Measurements from ENCODE around the gene GPX2. TPM values are rescaled to one million over a fixed set of nuclear protein-coding genes. Genes with fewer than 3 reads are reported as not detected.

GPX2 gene
- total RNA-seq, 2 experiments from 2014 or later, result not detected

DNA sequence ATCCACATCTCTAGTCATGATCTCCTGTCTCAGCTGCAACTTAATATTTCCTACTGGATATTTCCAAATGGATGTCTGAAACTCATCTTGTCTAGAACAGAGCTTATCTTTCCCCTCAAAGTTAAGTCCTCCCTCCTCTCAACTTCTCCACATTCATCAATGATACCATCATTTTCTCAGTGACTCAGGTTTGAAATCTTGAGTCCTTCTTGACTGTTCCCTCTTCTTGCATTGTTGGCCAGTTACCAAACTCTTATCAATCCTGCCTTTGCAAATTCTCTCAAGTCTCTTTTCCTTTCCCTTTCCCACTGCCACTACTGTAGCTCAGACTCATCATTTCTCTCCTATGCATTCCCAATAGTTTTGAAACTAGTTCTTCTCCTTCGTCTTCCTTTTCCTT is 42.6 kb downstream of the GPX2 start:
- H3K4me1 Mint-ChIP-seq (ENCODE audit: low read depth), result no peaks in the 10 kb centered on the region
- no peak overlapping the region for H3K27ac Mint-ChIP-seq
- no peaks in the 10 kb centered on the region for H3K36me3 Mint-ChIP-seq
- no peaks in the 10 kb centered on the region for H3K9me3 Mint-ChIP-seq
- no peak for DNase-seq
- ChIA-PET CTCF (interaction anchor here (1.1 to 2.9 kb wide), 3 partner anchors 9 to 77 kb away, joined by 3 to 22 read pairs (median 15); no protein-coding TSS in a partner anchor), POLR2A (no interaction called here)
- intact Hi-C loops (cut with micrococcal nuclease), result no loop called here
- peaks cover 3% of the 10 kb centered on the region for H3K27me3 Mint-ChIP-seq
- no peak overlapping the region for H3K4me3 Mint-ChIP-seq

DNA sequence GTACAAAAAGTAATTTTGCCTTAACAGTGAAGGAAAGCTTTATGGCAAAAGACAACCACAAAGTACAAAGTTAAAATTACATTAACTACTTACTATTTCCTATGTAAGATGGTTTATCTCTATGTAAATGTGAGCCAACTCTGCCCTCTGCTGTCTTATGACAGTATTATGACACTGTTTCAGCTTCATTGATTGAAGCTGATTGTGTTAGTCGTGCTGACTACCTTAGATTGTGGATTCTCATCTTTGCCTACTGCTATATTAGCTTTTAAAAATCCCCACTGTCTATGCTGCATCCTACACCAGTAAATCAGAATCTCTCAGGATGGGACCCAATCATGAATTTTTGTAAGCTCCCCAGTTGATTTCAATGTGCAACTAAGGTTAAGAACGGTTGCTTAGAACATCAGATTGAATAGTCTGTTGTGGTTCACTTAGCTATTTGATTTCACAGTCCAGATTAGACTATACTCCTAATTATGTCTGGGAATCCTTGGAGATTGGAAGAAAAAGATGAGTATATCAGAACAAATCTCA is 50.6 kb downstream of the GPX2 start:
- ChIA-PET POLR2A (interaction anchor here (0.8 to 2.1 kb wide), 2 partner anchors 56 to 69 kb away, joined by 3 to 7 read pairs; no protein-coding TSS in a partner anchor), CTCF (interaction anchor here (0.6 to 8.2 kb wide), 69 partner anchors 9 to 427 kb away, joined by 3 to 288 read pairs (median 4); partner anchors contain the start of genes FNTB and SPTB)
- Mint-ChIP-seq H3K9me3 (no peaks in the 10 kb centered on the region), H3K36me3 (no peaks in the 10 kb centered on the region), H3K27me3 (no peaks in the 10 kb centered on the region), H3K4me3 (no peak overlapping the region), H3K4me1 (ENCODE audit: low read depth) (no peaks in the 10 kb centered on the region), H3K27ac (no peak overlapping the region)
- no peak for DNase-seq
- intact Hi-C loops (cut with micrococcal nuclease), result loop anchor here (5.0 kb wide), 3 partner anchors 70 to 220 kb away; no protein-coding TSS in a partner anchor

DNA sequence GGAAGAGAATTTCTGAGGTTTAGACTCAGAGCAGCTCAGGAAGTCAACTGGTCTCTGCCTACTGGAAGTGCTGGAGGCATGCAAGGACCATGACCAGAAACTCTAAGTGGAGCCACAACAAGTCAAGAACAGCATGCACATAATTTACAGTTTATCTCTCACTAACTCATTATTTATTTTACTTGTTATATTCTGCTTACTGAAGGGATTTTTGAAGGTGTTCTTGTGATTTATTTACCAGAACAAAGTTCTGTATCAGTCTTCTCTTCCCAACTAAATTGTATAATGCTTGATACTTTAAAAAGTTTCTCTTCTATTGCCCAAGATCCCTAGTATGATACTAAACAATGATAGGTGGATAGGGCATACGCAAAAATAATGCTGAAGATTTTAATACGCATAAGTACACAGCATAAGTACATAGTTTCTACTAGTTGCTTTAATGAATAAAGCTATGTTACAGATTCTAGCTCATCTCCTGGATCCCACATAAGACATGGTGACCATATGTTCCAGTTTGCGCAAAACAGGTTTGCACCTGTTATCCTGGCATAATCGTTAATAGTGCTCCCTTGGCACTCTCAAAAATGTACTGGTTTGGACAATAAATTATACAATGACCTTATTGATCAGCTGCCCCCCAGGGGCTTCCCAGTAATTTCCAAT is 51.2 kb downstream of the GPX2 start:
- Mint-ChIP-seq H3K27ac (no peak overlapping the region), H3K4me3 (no peak overlapping the region), H3K4me1 (ENCODE audit: low read depth) (no peaks in the 10 kb centered on the region), H3K27me3 (no peaks in the 10 kb centered on the region), H3K36me3 (no peaks in the 10 kb centered on the region), H3K9me3 (no peaks in the 10 kb centered on the region)
- DNase-seq, result no peak
- CTCF ChIA-PET, result interaction anchor here (0.6 to 8.2 kb wide), 62 partner anchors 9 to 1570 kb away, joined by 3 to 288 read pairs (median 4); partner anchors contain the start of genes FNTB and SPTB
- intact Hi-C loops (cut with micrococcal nuclease), result loop anchor here (5.0 kb wide), 3 partner anchors 69 to 219 kb away; no protein-coding TSS in a partner anchor
- POLR2A ChIA-PET, result interaction anchor here (0.7 to 2.1 kb wide), 3 partner anchors 57 to 105 kb away, joined by 3 to 7 read pairs (median 4); no protein-coding TSS in a partner anchor

DNA sequence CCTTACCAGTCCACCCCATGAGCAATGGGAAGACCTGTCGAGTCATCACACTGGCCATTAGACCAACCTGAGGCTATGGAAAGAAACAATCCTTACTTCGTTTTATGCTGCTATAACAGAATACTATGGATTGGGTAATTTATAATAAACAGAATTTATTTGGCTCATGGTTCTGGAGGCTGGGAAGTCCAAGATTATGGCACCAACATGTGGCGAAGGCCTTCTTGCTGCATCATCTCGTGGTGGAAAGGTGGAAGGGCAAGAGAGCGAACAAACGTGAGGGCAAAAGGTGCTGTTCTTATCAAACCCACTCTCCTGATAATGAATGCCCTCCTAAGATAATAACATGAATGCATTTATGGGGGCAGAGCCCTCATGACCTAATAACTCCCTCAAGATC is 53.2 kb downstream of the GPX2 start:
- CTCF ChIA-PET, result interaction anchor here (0.7 to 8.2 kb wide), 4 partner anchors 9 to 218 kb away, joined by 3 to 288 read pairs (median 66); partner anchors contain the start of gene SPTB
- Mint-ChIP-seq H3K4me3 (no peak overlapping the region), H3K9me3 (no peaks in the 10 kb centered on the region), H3K27ac (no peak overlapping the region), H3K27me3 (no peaks in the 10 kb centered on the region), H3K36me3 (no peaks in the 10 kb centered on the region), H3K4me1 (ENCODE audit: low read depth) (no peaks in the 10 kb centered on the region)
- POLR2A ChIA-PET, result no interaction called here
- DNase-seq, result no peak
- intact Hi-C loops (cut with micrococcal nuclease), result no loop called here

Other genes with a start within 250 kb of the GPX2 start
- gene PLEKHG3, start 238.3 kb downstream of the GPX2 start, total RNA-seq, result 10 to 100 TPM; 20.1 to 22.6 TPM
- under 1 TPM; 0.57 to 0.70 TPM for gene SPTB, start 62.8 kb downstream of the GPX2 start, total RNA-seq
- 10 to 100 TPM; 61.7 to 62.6 TPM for gene CHURC1, start 28.3 kb downstream of the GPX2 start, total RNA-seq
- 1 to 10 TPM; 4.8 to 5.3 TPM for gene RAB15, start 29.6 kb upstream of the GPX2 start, total RNA-seq
- 10 to 100 TPM in 1 of 2 experiments, 1 to 10 TPM in 1; 8.8 to 12.3 TPM for gene FNTB, start 44.1 kb upstream of the GPX2 start, total RNA-seq
- gene MAX, start 159.8 kb upstream of the GPX2 start, total RNA-seq, result 10 to 100 TPM; 74.5 to 80.7 TPM

Data from activated CD4-positive, alpha-beta memory T cell treated with anti-CD3 and anti-CD28 coated beads for 36 hours (primary cell).